C4-2B (cell line): ENCODE data around the gene GRB10.

Experiments
- ZFX ChIP-seq: fragments of 450-650 bp; IDR thresholded peaks from 2 replicates; pipeline ENCODE4 v1.6.1; 2017
- TF ChIP-seq, protein P1 (sequence below): fragments of 450-650 bp; conservative IDR thresholded peaks from 2 replicates; pipeline ENCODE4 v1.5.1; 2017; ENCODE audit warnings: mild to moderate bottlenecking

DNA sequence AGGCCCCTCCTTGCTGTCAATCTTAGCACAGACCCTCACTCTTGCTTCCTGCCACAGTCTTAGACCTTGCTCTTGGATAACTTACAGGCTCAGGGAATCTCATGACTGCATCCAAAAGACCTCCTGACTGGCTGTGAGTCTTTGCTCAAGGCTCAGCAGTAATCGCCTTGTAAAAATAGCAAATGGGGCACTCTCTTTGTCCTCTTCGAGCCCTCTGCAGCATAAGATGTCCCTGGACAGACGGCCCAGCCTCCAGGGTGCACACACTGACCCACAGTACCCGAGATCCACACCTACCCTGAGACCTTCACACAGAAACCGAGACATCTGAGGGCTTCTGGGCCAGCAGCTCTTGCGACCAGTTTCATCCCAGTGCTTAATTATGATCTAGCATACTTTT lies 151.6 kb downstream of the GRB10 start:
- TF ChIP-seq, protein P1, sequence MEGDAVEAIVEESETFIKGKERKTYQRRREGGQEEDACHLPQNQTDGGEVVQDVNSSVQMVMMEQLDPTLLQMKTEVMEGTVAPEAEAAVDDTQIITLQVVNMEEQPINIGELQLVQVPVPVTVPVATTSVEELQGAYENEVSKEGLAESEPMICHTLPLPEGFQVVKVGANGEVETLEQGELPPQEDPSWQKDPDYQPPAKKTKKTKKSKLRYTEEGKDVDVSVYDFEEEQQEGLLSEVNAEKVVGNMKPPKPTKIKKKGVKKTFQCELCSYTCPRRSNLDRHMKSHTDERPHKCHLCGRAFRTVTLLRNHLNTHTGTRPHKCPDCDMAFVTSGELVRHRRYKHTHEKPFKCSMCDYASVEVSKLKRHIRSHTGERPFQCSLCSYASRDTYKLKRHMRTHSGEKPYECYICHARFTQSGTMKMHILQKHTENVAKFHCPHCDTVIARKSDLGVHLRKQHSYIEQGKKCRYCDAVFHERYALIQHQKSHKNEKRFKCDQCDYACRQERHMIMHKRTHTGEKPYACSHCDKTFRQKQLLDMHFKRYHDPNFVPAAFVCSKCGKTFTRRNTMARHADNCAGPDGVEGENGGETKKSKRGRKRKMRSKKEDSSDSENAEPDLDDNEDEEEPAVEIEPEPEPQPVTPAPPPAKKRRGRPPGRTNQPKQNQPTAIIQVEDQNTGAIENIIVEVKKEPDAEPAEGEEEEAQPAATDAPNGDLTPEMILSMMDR: no peak
- TF ChIP-seq ZFX: no peak
